Measurements from ENCODE around the gene TIA1.
"Not testable (repeated sequence)": the region's sequence is repeated elsewhere in the genome, so short reads cannot be mapped to it uniquely, and the experiment has no call there.

The TIA1 gene

GRCh38 chr2:70248181-70248847 is at the start of gene TIA1:
Gene TIA1, minus strand, starts transcription at chr2:70248628. Its CDS starts 198 bp downstream, at chr2:70248430.
- peak; percentile 99 for DNase-seq

GRCh38 chr2:70297828-70298227 is 49.4 kb upstream of the TIA1 start:
- DNase-seq: not testable (repeated sequence)

- DNase-seq: no peak
Measured at GRCh38 chr2:70283500-70284191, 35.2 kb upstream of the TIA1 start.

- no peak for DNase-seq
Measured at GRCh38 chr2:70282439-70282838, 34.0 kb upstream of the TIA1 start.

- no peak for DNase-seq
Measured at GRCh38 chr2:70280242-70280798, 31.9 kb upstream of the TIA1 start.

- no peak for DNase-seq
Measured at GRCh38 chr2:70270323-70270722, 21.9 kb upstream of the TIA1 start.

- not testable (repeated sequence) for DNase-seq
Measured at GRCh38 chr2:70269422-70270302, 21.2 kb upstream of the TIA1 start.

- not testable (repeated sequence) for DNase-seq
Measured at GRCh38 chr2:70266925-70267324, 18.5 kb upstream of the TIA1 start.

GRCh38 chr2:70261501-70261900 is 13.1 kb upstream of the TIA1 start:
- DNase-seq: no peak

GRCh38 chr2:70258532-70258875 is 10.1 kb upstream of the TIA1 start:
- no peak for DNase-seq

GRCh38 chr2:70255637-70256314 is 7.3 kb upstream of the TIA1 start:
- DNase-seq: no peak

GRCh38 chr2:70250434-70250833 is 2.0 kb upstream of the TIA1 start:
- DNase-seq: no peak

GRCh38 chr2:70247364-70248180 is 856 bp downstream of the TIA1 start:
- DNase-seq: peak; percentile 43

GRCh38 chr2:70243806-70244584 is 4.4 kb downstream of the TIA1 start:
- no peak for DNase-seq

GRCh38 chr2:70242552-70242951 is 5.9 kb downstream of the TIA1 start:
- no peak for DNase-seq

GRCh38 chr2:70241340-70241739 is 7.1 kb downstream of the TIA1 start:
- no peak for DNase-seq

GRCh38 chr2:70240599-70240998 is 7.8 kb downstream of the TIA1 start:
- DNase-seq: no peak

GRCh38 chr2:70233926-70234325 is 14.5 kb downstream of the TIA1 start:
- DNase-seq: no peak

- no peak for DNase-seq
Measured at GRCh38 chr2:70226781-70227180, 21.6 kb downstream of the TIA1 start.

- DNase-seq: not testable (repeated sequence)
Measured at GRCh38 chr2:70223305-70223704, 25.1 kb downstream of the TIA1 start.

GRCh38 chr2:70214953-70215549 is 33.4 kb downstream of the TIA1 start:
- DNase-seq: no peak

All from NCI-H2171 treated with DMSO at 0.1 percent for 48 hours (cell line).